Putamen (tissue), 1 donor: ENCODE results near the gene RHOBTB3.

ENCODE experiments used
- DNase-seq: peaks from one replicate; pipeline ENCODE4 v3.0.0-alpha.2; 2016; ENCODE audit warnings: low spot score

Gene RHOBTB3

GRCh38 chr5:95841914-95842812, 111.0 kb downstream of the RHOBTB3 start:
- no peak for DNase-seq

GRCh38 chr5:95842854-95843544, 111.9 kb downstream of the RHOBTB3 start:
- no peak for DNase-seq

GRCh38 chr5:95843733-95844223, 112.6 kb downstream of the RHOBTB3 start:
- DNase-seq: no peak

DNA sequence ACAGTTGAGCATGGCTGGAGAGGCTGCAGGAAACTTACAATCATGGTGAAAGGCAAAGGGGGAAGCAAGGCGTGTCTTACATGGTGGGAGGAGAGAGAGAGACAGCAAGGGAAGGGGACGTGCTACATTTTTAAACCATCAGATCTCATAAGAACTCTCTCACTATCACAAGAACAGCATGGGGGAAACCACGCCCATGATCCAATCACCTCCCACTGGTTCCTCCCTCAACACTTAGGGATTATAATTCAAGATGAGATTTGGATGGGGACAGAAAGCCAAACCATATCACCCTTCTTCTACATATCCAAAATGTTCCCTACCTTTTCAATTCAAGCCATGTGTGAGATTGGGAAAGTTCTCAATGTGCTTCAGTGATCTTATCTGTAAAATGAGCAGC, 114.3 kb downstream of the RHOBTB3 start:
- DNase-seq: no peak
